Measurements from ENCODE around the gene CHEK1.

CHEK1 gene

GRCh38 chr11:125626288-125626950, 1.5 kb downstream of the CHEK1 start:
- no peak for DNase-seq

DNA sequence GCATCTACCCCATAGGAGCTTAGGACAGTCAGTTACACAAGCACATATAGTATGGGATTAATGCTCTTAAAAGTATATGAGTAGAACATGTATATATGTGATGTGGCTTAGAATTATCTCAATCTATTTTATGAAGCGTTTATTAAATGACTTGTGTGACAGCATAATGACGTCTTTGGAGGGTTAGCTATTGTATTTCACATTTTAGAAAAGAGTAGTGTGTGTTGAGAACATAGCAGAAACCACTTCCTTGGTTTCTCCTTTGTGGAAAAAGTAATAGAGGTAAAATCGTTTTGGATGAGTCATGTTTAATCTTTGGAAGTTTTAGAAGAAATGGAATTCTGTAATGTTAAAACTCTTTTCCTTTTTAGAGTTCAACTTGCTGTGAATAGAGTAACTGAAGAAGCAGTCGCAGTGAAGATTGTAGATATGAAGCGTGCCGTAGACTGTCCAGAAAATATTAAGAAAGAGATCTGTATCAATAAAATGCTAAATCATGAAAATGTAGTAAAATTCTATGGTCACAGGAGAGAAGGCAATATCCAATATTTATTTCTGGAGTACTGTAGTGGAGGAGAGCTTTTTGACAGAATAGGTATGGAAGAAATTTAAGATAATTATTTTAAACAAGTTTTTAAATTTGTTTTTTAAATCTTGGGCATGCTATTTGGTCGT, 2.4 kb downstream of the CHEK1 start:
- no peak for DNase-seq

DNA sequence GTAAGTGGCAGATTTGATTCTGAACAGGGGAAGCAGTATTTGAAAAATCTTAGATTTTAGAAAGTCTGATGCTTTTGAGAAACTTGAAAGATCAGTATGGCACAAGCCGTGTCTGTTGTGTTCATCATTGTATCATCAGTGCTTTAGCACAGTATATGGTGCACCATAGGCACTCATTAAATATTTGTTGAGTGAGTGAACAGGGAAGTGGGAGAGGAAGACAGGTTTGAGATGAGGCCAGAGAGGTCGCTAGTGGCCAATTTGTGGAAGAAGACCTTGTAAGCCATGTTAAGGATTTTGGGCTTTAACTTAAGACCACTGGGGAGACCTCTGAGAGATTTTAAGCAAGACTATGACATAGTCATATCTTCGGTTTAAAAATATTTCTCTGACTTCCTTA, 12.9 kb downstream of the CHEK1 start:
- DNase-seq: no peak

DNA sequence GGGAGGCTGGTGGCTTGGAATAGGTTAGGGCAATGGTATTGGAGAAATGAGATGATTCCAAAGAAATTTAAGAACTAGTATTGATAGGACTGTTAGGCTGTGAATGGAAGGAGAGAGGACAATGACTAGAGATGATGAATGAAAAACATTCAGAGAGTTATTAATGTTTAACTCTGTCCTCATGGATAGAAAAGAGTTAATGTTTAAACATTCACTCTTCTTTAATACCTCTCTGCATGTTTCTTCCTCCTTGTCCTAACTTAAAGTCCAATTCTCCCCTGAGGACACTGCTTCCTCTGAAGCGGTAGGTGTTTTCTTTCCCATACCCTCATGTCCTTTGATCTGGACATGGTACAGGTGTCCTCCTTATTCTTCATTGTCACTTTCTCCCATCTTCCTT, 13.4 kb downstream of the CHEK1 start:
- no peak for DNase-seq

DNA sequence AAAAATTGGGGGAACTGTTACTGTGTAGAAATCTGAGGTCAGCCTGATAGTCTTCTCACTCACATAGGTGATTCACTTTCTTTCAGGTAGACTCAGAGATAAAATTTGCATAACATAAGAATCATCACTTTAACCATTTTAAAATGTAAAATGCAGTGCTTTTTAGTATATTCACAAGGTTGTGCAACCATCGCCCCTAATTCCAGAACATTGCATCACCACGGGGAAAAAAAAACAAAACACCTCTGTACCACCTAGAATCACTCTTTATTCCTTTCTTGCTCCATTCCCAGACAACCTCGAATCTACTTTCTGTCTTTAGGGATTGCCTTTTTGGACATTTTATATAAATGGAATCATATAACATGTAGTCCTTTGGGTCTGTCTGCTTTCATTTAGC, 20.9 kb downstream of the CHEK1 start:
- no peak for DNase-seq

DNA sequence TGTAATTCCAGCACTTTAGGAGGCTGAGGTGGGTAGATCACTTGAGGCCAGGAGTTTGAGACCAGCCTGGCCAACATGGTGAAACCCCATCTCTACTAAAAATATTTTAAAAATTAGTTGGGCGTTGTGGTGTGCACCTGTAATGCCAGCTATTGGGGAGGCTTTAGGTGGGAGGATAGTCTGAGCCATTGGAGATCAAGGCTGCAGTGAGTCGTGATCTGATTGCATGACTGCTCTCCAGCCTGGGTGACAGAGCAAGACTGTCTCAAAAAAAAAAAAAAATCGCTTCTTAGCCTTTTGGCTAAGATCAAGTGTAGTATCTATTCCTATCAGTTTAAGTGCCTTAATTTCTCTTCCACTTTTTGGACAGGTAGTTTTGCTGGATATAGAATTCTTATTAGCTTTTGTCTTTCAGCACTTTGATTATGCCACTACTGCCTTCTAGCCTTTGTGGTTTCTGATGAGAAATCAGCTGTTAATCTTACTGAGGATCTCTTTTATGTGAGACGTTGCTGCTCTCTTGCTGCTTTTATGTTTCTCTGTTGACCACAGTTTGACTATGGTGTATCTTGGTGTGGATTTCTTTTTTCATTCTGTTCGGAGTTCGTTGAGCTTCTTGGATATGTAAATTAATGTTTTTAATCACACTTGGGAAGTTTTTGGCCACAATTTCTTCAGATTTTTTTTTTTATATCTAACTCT, 24.7 kb downstream of the CHEK1 start:
- no peak for DNase-seq

DNA sequence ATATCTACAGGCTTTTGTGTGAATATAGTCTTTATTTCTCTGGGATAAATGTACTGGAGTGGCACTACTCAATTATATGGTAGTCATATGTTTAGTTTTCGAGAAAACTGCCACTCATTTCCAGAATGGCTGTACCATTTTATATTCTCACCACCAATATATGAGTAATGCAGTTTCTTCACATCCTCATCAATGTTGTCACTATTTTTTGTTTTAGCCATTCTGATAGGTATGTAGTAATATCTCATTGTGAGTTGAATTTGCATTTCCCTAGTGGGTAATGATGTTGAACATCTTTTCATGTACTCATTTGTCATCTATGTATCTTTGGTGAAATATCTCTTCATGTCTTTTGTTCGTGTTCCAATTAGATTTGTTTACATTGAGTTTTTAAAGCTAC, 37.7 kb downstream of the CHEK1 start:
- no peak for DNase-seq

- DNase-seq: no peak
Observed at GRCh38 chr11:125663910-125664309, 38.9 kb downstream of the CHEK1 start.

DNA sequence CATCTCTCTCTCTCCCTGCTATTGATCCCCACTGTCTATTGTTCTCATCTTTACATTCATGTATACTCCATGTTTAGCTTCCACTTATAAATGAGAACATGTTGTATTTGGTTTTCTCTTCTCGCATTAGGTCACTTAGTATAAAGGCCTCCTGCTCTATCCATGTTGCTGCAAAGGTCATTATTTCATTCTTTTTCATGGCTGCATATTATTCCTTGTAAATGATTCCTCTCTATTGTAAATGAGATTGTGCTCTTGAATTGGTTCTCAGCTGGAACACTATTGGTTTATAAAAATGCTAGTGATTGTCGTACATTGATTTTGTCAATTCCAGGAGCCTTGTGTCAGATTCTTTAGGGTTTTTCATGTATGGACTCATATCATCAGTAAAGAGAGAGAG, 42.2 kb downstream of the CHEK1 start:
- no peak for DNase-seq

DNA sequence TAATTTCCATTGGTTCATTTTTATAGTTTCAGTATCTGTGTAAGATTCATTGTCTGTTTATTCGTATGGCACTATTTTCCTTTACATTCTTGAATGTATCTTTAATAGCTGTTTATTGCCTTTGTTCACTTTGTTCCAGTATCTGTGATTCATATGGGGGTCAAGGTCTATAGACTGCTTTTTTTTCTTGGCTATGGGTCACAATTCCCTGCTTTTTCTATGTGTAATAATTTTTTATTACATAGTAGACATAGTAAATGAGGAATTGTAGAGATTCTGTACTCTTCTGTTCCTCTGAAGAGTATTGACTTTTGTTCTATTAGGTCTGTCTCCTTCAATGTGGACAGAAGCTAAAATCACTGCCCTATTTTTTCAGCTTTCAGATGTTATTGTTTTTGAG, 45.2 kb downstream of the CHEK1 start:
- DNase-seq: no peak

GRCh38 chr11:125671561-125671960, 46.6 kb downstream of the CHEK1 start:
- DNase-seq: no peak

DNA sequence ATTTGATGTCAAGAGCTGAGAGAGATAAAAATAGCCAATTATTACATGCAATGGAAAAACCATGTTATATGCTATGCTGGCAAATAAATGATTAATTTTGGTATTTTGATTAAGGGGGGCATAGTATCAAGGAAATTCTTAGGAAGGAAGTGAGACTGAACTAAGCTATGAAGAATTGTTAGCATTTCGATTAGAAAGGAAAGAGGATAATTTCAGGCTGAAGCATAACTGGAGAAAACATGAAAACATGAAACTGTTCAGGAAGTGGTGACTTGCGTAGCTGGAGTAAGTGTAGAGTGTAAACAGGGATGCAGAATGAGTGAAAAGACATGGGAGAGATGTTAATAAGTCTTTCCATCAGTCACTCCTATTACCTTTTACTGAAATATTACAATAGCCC, 49.2 kb downstream of the CHEK1 start:
- no peak for DNase-seq

GRCh38 chr11:125675196-125675595, 50.2 kb downstream of the CHEK1 start:
- DNase-seq: no peak

GRCh38 chr11:125679397-125679796, 54.4 kb downstream of the CHEK1 start:
- DNase-seq: no peak

DNA sequence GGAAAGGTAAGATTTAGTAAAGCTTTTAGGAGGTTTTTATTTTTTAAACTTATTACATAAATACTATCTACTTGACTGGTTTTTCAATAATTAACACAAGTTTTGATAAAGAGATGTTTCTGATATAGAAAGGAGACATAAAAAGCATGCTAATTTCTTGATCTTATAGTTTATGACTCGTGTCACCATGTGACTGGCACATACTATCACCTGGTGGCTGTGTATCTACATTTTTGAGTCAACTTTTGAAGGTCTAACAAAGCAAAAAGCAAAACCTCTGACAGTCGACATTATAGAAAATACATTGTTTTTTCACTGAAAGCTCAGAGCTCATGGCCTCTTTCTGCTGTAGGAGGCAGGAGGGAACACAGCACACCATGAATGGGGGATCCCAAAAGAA, 54.9 kb downstream of the CHEK1 start:
- DNase-seq: no peak

DNA sequence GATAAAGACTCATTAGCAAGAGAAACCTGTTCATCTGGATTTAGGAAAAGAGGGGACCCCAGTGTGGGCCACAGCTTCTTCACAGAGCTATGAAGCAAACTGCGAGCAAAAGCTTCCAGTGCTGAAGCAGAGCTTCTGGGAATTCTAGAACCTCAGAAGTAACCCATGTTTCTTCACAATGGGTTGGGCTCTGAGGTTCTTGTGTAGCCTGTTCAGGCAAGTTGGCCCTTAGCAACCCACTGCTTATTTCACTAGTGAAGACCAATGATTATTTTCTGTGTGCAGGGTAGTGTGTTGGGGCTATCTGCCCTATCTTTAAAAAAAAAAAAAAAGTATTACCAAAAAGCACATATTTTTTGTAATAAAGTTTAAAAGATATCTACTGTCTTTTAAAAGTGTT, 55.8 kb downstream of the CHEK1 start, which contains the start of gene ACRV1:
Gene ACRV1, minus strand, starts transcription at position 101 of the 400 bp plus-strand sequence. Its CDS starts 67 bp downstream, at position 34.
- no peak for DNase-seq

- no peak for DNase-seq
Observed at GRCh38 chr11:125685228-125685627, 60.3 kb downstream of the CHEK1 start.

DNA sequence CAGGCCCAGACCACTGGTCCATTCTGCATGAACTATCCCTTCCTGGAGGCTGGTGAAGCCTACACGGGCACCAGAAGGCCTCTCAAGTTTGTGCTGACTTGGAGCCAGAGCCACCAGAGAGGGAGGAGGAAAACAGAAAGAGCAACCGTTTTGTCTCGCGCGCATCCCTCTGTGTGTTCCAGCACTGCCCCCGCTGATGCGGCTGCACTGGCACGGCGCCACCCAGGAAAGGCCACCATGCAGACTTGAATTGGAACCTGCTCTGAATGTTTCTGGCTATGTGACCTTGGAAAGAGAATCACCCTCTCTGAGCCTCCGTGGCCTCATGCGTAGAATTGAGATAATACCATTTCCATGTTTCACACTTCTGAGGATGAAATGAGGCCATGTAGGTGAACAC, 63.1 kb downstream of the CHEK1 start:
- DNase-seq: no peak

GRCh38 chr11:125688632-125689031, 63.7 kb downstream of the CHEK1 start:
- DNase-seq: no peak

GRCh38 chr11:125689274-125689859, 64.4 kb downstream of the CHEK1 start:
- no peak for DNase-seq

DNA sequence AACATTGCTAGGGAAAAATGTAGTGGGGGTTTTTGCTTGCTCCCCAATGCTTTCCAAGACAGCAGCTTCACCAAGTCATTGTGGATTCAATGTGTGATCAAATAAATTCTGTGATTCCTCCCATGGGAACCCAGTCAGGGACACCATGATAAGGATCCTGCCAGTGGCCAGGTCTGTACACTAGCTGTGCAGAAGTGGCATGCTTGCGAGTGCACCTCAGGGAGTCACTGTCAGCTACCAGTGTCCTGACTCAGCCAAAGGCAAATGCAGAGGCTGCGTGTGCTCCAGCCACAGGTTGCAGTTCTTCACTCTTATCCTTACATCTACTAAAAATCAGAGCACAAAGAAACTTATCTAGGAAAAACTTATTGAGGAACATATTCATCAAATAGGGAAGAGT, 65.0 kb downstream of the CHEK1 start:
- DNase-seq: no peak

- no peak for DNase-seq
Observed at GRCh38 chr11:125692887-125693286, 67.9 kb downstream of the CHEK1 start.

DNA sequence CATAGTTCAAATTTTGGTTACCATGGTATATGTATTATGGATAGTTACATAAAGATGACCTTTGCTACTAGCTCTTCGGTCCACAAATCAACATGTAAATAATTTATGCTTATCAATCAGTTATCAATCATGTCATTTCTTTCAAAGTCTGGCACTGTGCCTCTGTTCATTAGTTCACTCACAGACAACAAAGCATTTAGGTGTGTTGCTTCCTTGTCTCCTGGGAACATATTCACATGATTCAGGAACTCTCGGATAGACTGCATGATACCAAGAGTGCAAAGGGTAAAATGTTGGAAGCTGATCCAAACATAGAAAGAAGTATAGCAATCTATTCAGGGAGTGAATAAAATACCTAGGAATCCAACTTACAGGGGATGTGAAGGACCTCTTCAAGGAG, 70.0 kb downstream of the CHEK1 start:
- DNase-seq: no peak

Data from suppressor macrophage (primary cell).